Epithelial cell of esophagus (primary cell): Measurements from ENCODE around the gene PTH2R.

Experiments used
- DNase-seq: peaks from one replicate; pipeline ENCODE4 v3.0.0; 2010; ENCODE audit warnings: low read depth
- H3K4me3 ChIP-seq: 2 replicates; pipeline ENCODE4 v1.5.1; 2011; ENCODE audit warnings: mild to moderate bottlenecking, low read length, control low read depth
- CTCF ChIP-seq: IDR thresholded peaks from 2 replicates; pipeline ENCODE4 v1.5.1; 2011; ENCODE audit warnings: low read depth, mild to moderate bottlenecking, low read length, control low read depth, inconsistent platforms; ENCODE audit not compliant: insufficient read depth; ENCODE audit errors: missing control alignments

Gene PTH2R

GRCh38 chr2:208489687-208490086, 83.1 kb downstream of the PTH2R start:
- DNase-seq: no peak
- no peak overlapping the region for H3K4me3 ChIP-seq
- TF ChIP-seq CTCF: no peak

- TF ChIP-seq CTCF: no peak
- H3K4me3 ChIP-seq: no peak overlapping the region
- no peak for DNase-seq
These were observed 83.9 kb downstream of the PTH2R start for GRCh38 chr2:208490492-208490891.

- no peak for DNase-seq
- TF ChIP-seq CTCF: no peak
- H3K4me3 ChIP-seq: no peak overlapping the region
These were observed 85.0 kb downstream of the PTH2R start for GRCh38 chr2:208491641-208492040.

- TF ChIP-seq CTCF: no peak
These were observed 85.5 kb downstream of the PTH2R start for GRCh38 chr2:208492069-208492468.

GRCh38 chr2:208493186-208493585, 86.6 kb downstream of the PTH2R start:
- no peak for DNase-seq
- no peak overlapping the region for H3K4me3 ChIP-seq
- TF ChIP-seq CTCF: no peak

More at GRCh38 chr2:208492069-208492468, 85.5 kb downstream of the PTH2R start:
- H3K4me3 ChIP-seq: no peak overlapping the region
- no peak for DNase-seq

- DNase-seq: no peak
- no peak overlapping the region for H3K4me3 ChIP-seq
- no peak for TF ChIP-seq CTCF
These were observed 89.5 kb downstream of the PTH2R start for GRCh38 chr2:208496129-208496528.

- peak; percentile 29 for DNase-seq
- H3K4me3 ChIP-seq: no peak overlapping the region
- no peak for TF ChIP-seq CTCF
These were observed 94.6 kb downstream of the PTH2R start for GRCh38 chr2:208501206-208501605.
